Myometrial cell (primary cell): Measurements from ENCODE around the gene SCYGR4. TPM values are rescaled to one million over a fixed set of nuclear protein-coding genes. Genes with fewer than 3 reads are reported as not detected.

Experiments used
- total RNA-seq: library from RNA; depleted of rRNA; stranded (reverse); fragments of >200 nt; gene quantifications from 2 replicates; pipeline ENCODE4 v1.2.3, GENCODE V29; 2015

SCYGR4 gene, protein sequence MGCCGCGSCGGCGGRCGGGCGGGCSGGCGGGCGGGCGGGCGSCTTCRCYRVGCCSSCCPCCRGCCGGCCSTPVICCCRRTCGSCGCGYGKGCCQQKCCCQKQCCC
- total RNA-seq = not detected in 2 replicates

GRCh38 chr2:227617316-227618230 lies at the start of gene SCYGR4:
SCYGR4 (plus strand) TSS chr2:227617498; CDS start chr2:227617498, 0 bp downstream.

GRCh38 chr2:227598835-227599503 lies 18.3 kb upstream of the SCYGR4 start, which contains the start of gene SCYGR2:
SCYGR2 (plus strand) TSS chr2:227598893; CDS start chr2:227598893, 0 bp downstream.

DNA sequence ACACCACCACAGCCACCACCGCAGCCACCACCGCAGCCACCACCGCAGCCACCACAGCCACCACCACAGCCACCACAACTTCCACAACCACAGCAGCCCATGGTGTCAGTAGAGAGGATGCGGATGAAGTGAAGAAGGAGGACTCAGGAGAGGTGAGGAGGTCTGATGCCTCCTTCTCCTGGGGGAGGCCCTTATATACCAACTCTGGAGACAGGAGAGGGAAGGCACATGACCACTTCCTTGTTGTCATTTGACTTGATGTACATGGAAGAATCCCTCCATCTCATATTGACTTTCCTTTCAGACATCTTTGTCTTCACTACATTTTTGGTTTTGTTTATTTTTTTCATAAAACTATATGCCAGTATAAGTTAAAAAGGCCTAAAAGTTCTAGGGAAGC lies 2.6 kb upstream of the SCYGR4 start, which contains the start of gene SCYGR3:
Gene SCYGR3 (minus strand): TSS at position 101 of the 400 bp plus-strand sequence. CDS start 0 bp downstream, at position 101.

GRCh38 chr2:227666631-227667170 lies 49.4 kb downstream of the SCYGR4 start, which contains the start of gene SCYGR5:
SCYGR5 (plus strand) TSS chr2:227666804; CDS start chr2:227666804, 0 bp downstream.

Other genes starting within 250 kb of the SCYGR4 start
- gene TM4SF20, start 238.2 kb upstream of the SCYGR4 start, total RNA-seq = not detected in 2 replicates
- gene SCYGR1, start 229.5 kb upstream of the SCYGR4 start, total RNA-seq = not detected in 2 replicates
- gene AGFG1, start 145.3 kb upstream of the SCYGR4 start, total RNA-seq = 67.7 and 71.4 TPM in 2 replicates
- not detected in 2 replicates for gene SCYGR2, start 18.6 kb upstream of the SCYGR4 start, total RNA-seq
- not detected in 2 replicates for gene SCYGR3, start 2.7 kb upstream of the SCYGR4 start, total RNA-seq
- gene SCYGR5, start 49.3 kb downstream of the SCYGR4 start, total RNA-seq = not detected in 2 replicates
- gene SLC19A3, start 100.5 kb downstream of the SCYGR4 start, total RNA-seq = not detected in 2 replicates
- gene SCYGR6, start 107.3 kb downstream of the SCYGR4 start, total RNA-seq = not detected in 2 replicates
- gene SCYGR7, start 110.8 kb downstream of the SCYGR4 start, total RNA-seq = not detected in 2 replicates
- gene SCYGR8, start 128.4 kb downstream of the SCYGR4 start, total RNA-seq = not detected in 2 replicates
- gene CCL20, start 196.3 kb downstream of the SCYGR4 start, total RNA-seq = 0.18 and 0.86 TPM in 2 replicates